HG03354 (cell line): Measurements from ENCODE around the gene TENT5D.
"Not testable (repeated sequence)": the region's sequence is repeated elsewhere in the genome, so short reads cannot be mapped to it uniquely, and the experiment has no call there.

Experiments
- ATAC-seq: cut with Tn5 transposase; IDR thresholded peaks from one replicate; pipeline ENCODE4 v1.9.1; 2021; ENCODE audit warnings: mild to moderate bottlenecking; ENCODE audit not compliant: unreplicated experiment, poor library complexity, severe bottlenecking

Gene TENT5D

GRCh38 chrX:80420147-80420546 is at the start of gene TENT5D:
TSS of gene TENT5D (plus strand) at chrX:80420447. CDS start at chrX:80442540, 22,093 bp downstream.
- ATAC-seq: no peak

GRCh38 chrX:80385651-80386050 is 34.6 kb upstream of the TENT5D start:
- not testable (repeated sequence) for ATAC-seq

- no peak for ATAC-seq
These were observed 32.0 kb upstream of the TENT5D start for GRCh38 chrX:80388206-80388605.

- ATAC-seq: no peak
These were observed 8.2 kb upstream of the TENT5D start for GRCh38 chrX:80412042-80412441.

GRCh38 chrX:80423000-80423399 is 2.8 kb downstream of the TENT5D start:
- no peak for ATAC-seq

GRCh38 chrX:80423744-80424143 is 3.5 kb downstream of the TENT5D start:
- ATAC-seq: no peak

- no peak for ATAC-seq
These were observed 10.7 kb downstream of the TENT5D start for GRCh38 chrX:80430826-80431504.

- ATAC-seq: no peak
These were observed 11.2 kb downstream of the TENT5D start for GRCh38 chrX:80431505-80431832.

GRCh38 chrX:80432441-80432840 is 12.2 kb downstream of the TENT5D start:
- ATAC-seq: no peak

GRCh38 chrX:80432863-80433262 is 12.6 kb downstream of the TENT5D start:
- ATAC-seq: no peak

- ATAC-seq: not testable (repeated sequence)
These were observed 47.9 kb downstream of the TENT5D start for GRCh38 chrX:80468166-80468565.

GRCh38 chrX:80471582-80471981 is 51.3 kb downstream of the TENT5D start:
- no peak for ATAC-seq

- ATAC-seq: no peak
These were observed 65.3 kb downstream of the TENT5D start for GRCh38 chrX:80485543-80485942.

- no peak for ATAC-seq
These were observed 66.1 kb downstream of the TENT5D start for GRCh38 chrX:80486299-80486698.

- no peak for ATAC-seq
These were observed 68.9 kb downstream of the TENT5D start for GRCh38 chrX:80489166-80489565.
